SK-N-SH treated with all-trans-retinoic acid at 6 μM for 48 hours (cell line): ENCODE measurements around the gene PPP1CA.

Source experiments
- RARB ChIP-seq: fragments of 250-450 bp; sonication (Bioruptor Pico); IDR thresholded peaks from 2 replicates; pipeline ENCODE4 v1.8.0; 2021; ENCODE audit warnings: mild to moderate bottlenecking, moderate library complexity
- TCF4 ChIP-seq: fragments of 250-450 bp; sonication (Bioruptor Pico); IDR thresholded peaks from 2 replicates; pipeline ENCODE4 v1.8.0; 2021; ENCODE audit warnings: mild to moderate bottlenecking, moderate library complexity, borderline replicate concordance
- TOX ChIP-seq: fragments of 250-450 bp; sonication (Bioruptor Pico); IDR thresholded peaks from 2 replicates; pipeline ENCODE4 v1.8.0; 2021; ENCODE audit warnings: mild to moderate bottlenecking, moderate library complexity, borderline replicate concordance
- ZC3H10 ChIP-seq: fragments of 250-450 bp; sonication (Bioruptor Pico); IDR thresholded peaks from 2 replicates; pipeline ENCODE4 v1.5.1; 2021; ENCODE audit warnings: mild to moderate bottlenecking, moderate library complexity
- ZFP3 ChIP-seq: fragments of 250-450 bp; sonication (Bioruptor Pico); IDR thresholded peaks from 2 replicates; pipeline ENCODE4 v1.5.0; 2020; ENCODE audit warnings: mild to moderate bottlenecking, moderate library complexity
- ZFP30 ChIP-seq: fragments of 450-650 bp; formaldehyde crosslinking; IDR thresholded peaks from 2 replicates; pipeline ENCODE4 v1.5.0; 2022; ENCODE audit warnings: mild to moderate bottlenecking, moderate library complexity
- ZNF8 ChIP-seq: fragments of 450-650 bp; formaldehyde crosslinking; IDR thresholded peaks from 2 replicates; pipeline ENCODE4 v1.5.0; 2020; ENCODE audit warnings: mild to moderate bottlenecking, moderate library complexity
- TF ChIP-seq, protein P1 (sequence below): fragments of 250-450 bp; sonication (Bioruptor Pico); IDR thresholded peaks from 2 replicates; pipeline ENCODE4 v1.5.0; 2020; ENCODE audit warnings: mild to moderate bottlenecking, moderate library complexity
- TF ChIP-seq, protein P2 (sequence below): fragments of 250-450 bp; sonication (Bioruptor Pico); IDR thresholded peaks from 2 replicates; pipeline ENCODE4 v1.8.0; 2020; ENCODE audit warnings: mild to moderate bottlenecking, moderate library complexity, borderline replicate concordance

DNA sequence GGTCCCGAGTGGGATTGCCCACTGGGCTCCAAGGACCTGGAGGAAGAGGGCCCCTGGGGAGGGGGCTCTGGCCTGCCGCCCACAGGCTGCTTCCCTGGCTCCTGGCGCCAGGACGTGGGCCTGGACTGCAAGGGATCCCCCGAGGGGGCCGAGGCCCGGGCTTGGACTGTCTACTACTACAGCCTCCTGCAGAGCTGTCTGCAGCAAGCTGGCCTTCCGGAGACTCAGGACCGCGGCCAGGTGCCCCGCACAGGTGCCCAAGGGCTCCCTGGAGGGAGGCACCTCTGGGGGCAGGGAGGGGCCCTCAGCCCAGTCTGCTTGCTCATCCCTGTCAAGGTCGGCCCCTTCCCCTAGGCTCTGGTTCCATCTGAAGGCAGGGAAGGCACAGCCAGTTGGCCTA lies 15.8 kb upstream of the PPP1CA start:
- no peak for TF ChIP-seq ZC3H10 (CRISPR knock-in tag)
- TF ChIP-seq RARB (CRISPR knock-in tag), result no peak
- no peak for TF ChIP-seq ZNF8 (CRISPR knock-in tag)
- no peak for TF ChIP-seq TCF4 (CRISPR knock-in tag)
- TF ChIP-seq ZFP30, result no peak
- TF ChIP-seq, protein P1, sequence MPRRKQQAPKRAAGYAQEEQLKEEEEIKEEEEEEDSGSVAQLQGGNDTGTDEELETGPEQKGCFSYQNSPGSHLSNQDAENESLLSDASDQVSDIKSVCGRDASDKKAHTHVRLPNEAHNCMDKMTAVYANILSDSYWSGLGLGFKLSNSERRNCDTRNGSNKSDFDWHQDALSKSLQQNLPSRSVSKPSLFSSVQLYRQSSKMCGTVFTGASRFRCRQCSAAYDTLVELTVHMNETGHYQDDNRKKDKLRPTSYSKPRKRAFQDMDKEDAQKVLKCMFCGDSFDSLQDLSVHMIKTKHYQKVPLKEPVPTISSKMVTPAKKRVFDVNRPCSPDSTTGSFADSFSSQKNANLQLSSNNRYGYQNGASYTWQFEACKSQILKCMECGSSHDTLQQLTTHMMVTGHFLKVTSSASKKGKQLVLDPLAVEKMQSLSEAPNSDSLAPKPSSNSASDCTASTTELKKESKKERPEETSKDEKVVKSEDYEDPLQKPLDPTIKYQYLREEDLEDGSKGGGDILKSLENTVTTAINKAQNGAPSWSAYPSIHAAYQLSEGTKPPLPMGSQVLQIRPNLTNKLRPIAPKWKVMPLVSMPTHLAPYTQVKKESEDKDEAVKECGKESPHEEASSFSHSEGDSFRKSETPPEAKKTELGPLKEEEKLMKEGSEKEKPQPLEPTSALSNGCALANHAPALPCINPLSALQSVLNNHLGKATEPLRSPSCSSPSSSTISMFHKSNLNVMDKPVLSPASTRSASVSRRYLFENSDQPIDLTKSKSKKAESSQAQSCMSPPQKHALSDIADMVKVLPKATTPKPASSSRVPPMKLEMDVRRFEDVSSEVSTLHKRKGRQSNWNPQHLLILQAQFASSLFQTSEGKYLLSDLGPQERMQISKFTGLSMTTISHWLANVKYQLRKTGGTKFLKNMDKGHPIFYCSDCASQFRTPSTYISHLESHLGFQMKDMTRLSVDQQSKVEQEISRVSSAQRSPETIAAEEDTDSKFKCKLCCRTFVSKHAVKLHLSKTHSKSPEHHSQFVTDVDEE (CRISPR knock-in tag), result no peak
- TF ChIP-seq, protein P2, sequence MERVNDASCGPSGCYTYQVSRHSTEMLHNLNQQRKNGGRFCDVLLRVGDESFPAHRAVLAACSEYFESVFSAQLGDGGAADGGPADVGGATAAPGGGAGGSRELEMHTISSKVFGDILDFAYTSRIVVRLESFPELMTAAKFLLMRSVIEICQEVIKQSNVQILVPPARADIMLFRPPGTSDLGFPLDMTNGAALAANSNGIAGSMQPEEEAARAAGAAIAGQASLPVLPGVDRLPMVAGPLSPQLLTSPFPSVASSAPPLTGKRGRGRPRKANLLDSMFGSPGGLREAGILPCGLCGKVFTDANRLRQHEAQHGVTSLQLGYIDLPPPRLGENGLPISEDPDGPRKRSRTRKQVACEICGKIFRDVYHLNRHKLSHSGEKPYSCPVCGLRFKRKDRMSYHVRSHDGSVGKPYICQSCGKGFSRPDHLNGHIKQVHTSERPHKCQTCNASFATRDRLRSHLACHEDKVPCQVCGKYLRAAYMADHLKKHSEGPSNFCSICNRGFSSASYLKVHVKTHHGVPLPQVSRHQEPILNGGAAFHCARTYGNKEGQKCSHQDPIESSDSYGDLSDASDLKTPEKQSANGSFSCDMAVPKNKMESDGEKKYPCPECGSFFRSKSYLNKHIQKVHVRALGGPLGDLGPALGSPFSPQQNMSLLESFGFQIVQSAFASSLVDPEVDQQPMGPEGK (CRISPR knock-in tag), result no peak
- TF ChIP-seq ZFP3 (CRISPR knock-in tag), result no peak
- no peak for TF ChIP-seq TOX
